WTC11 (cell line): ENCODE results near the gene SPRR5.

ENCODE experiments used
- CTCF ChIP-seq: fragments of 200-600 bp; IDR thresholded peaks from 2 replicates; pipeline ENCODE4 v1.8.0; 2022; ENCODE audit warnings: antibody characterized with exemption
- HMGXB4 ChIP-seq: sonication (generic); formaldehyde crosslinking; IDR thresholded peaks from 2 replicates; pipeline ENCODE4 v1.8.1; 2023; ENCODE audit warnings: mild to moderate bottlenecking, moderate library complexity, missing genetic modification reagents
- JUN ChIP-seq: sonication (generic); formaldehyde crosslinking; IDR thresholded peaks from 2 replicates; pipeline ENCODE4 v1.8.0; 2023; ENCODE audit warnings: mild to moderate bottlenecking, missing genetic modification reagents
- NR1H2 ChIP-seq: sonication (generic); formaldehyde crosslinking; IDR thresholded peaks from 2 replicates; pipeline ENCODE4 v1.9.0; 2021; ENCODE audit warnings: mild to moderate bottlenecking, moderate library complexity, missing genetic modification reagents
- NR2C2 ChIP-seq: sonication (generic); formaldehyde crosslinking; IDR thresholded peaks from 2 replicates; pipeline ENCODE4 v1.8.0; 2022; ENCODE audit warnings: mild to moderate bottlenecking, missing genetic modification reagents
- USF2 ChIP-seq: sonication (generic); formaldehyde crosslinking; IDR thresholded peaks from 2 replicates; pipeline ENCODE4 v1.8.1; 2023; ENCODE audit warnings: mild to moderate bottlenecking, missing genetic modification reagents, moderate library complexity
- ZNF219 ChIP-seq: sonication (generic); formaldehyde crosslinking; IDR thresholded peaks from 2 replicates; pipeline ENCODE4 v1.8.0; 2023; ENCODE audit warnings: missing genetic modification reagents, mild to moderate bottlenecking, borderline replicate concordance
- ZNF671 ChIP-seq: fragments of 250-450 bp; sonication (Bioruptor Pico); IDR thresholded peaks from 2 replicates; pipeline ENCODE4 v1.8.0; 2021; ENCODE audit warnings: mild to moderate bottlenecking

DNA sequence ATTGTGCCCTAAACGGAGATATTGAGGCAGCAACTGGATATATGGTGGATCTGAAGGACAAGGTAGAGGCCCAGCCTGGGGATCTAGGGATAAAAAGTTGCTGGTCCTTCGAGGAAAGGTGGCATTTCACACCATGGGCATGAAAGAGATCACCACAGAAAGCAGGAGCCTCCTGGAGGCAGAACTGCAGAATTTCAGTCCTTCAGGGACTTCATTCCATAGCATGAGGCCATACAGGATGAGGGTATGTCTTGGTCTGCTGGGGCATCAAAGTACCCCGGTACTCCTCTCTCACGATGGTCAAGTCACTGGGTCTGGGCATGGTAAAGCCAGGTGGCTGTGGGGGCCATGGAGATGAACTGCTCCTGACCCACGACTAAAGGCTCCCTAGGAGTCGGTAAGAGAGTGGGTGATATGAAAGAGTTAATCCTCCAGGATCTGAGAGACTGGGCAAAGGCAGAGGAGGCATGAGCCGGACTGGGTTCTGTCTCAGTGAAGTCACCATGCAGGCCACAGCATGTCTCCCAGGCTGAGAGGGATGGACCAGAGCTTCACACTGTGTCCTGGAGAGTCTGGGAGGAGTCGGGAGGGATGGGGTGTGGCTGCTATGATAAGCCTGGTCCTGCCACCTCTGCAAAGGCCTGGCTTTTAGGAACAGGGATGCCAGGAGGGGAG, 5.8 kb upstream of the SPRR5 start:
- TF ChIP-seq NR1H2 (CRISPR knock-in tag) (no peak), CTCF (no peak), HMGXB4 (CRISPR knock-in tag) (no peak), JUN (CRISPR knock-in tag) (no peak), USF2 (no peak), NR2C2 (CRISPR knock-in tag) (no peak), ZNF671 (CRISPR knock-in tag) (no peak), ZNF219 (CRISPR knock-in tag) (no peak)
